Measurements from ENCODE around the gene PRPH. TPM values are rescaled to one million over a fixed set of nuclear protein-coding genes. Genes with fewer than 3 reads are reported as not detected.

Gene PRPH
- total RNA-seq, 1 experiment from 2014 or later = 1.4 TPM

DNA sequence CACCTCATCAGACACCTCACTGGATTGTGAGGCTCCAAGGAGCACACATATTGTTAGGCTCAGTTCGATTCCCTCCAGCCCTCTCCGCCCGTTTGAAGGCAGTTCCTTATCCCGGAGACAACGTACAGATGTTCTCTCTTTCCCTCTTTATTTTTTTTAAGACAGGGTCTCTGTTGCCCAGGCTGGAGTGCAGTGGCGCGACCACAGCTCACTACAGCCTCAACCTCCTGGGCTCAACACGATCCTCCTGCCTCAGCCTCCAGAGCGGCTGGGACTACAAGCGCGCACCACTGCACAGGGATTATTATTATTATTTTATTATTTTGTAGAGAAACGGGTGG is 27.4 kb downstream of the PRPH start:
- BruUV-seq (replicated peaks) = TSS peak; percentile 92
- peaks cover 5% of the 10 kb centered on the region for H3K36me3 Mint-ChIP-seq (ENCODE audit: insufficient read depth, unreplicated experiment)
- TF ChIP-seq, protein P1, sequence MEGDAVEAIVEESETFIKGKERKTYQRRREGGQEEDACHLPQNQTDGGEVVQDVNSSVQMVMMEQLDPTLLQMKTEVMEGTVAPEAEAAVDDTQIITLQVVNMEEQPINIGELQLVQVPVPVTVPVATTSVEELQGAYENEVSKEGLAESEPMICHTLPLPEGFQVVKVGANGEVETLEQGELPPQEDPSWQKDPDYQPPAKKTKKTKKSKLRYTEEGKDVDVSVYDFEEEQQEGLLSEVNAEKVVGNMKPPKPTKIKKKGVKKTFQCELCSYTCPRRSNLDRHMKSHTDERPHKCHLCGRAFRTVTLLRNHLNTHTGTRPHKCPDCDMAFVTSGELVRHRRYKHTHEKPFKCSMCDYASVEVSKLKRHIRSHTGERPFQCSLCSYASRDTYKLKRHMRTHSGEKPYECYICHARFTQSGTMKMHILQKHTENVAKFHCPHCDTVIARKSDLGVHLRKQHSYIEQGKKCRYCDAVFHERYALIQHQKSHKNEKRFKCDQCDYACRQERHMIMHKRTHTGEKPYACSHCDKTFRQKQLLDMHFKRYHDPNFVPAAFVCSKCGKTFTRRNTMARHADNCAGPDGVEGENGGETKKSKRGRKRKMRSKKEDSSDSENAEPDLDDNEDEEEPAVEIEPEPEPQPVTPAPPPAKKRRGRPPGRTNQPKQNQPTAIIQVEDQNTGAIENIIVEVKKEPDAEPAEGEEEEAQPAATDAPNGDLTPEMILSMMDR (IDR thresholded peaks at IDR 0.05; ENCODE audit: unreplicated experiment) = no peak

DNA sequence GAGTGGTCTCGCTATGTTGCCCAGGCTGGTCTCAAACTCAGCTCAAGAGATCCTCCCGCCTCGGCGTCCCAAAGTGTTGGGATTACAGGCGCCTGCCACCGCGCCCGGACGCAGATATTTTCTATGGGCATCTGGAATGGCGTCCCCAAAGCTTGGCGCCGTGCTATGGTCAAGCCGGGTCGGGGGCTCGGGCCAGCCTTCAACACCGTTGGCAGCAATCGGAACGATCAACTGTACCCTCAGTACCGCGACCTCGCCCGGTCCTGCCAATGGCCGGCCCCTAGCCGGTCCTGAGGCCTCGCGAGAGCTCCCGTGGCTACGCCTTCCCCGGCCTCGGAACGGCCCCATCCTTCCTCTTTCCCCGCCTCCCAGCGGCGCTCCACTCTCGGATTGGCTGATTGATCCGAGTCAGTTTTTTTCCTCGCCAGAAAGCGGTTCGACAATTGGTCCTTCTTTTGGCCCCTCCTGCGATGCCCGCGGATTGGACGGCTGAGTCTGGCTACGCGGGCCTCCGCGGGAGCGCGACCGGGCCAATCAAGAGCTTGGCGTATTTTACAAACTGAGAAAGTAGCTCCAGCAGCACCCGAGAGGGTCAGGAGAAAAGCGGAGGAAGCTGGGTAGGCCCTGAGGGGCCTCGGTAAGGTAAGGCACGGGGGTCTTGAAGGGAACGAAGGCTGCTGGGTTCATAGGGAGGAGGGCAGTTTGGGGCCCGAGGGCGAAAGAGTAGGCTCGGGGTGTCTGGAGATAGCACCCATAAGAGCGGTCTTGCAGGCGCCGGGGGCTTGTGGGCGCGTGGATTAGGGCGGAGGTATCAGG is 28.0 kb downstream of the PRPH start, which contains the start of gene TROAP:
Gene TROAP, plus strand, starts transcription at position 548 of the 816 bp plus-strand sequence. CDS start 354 bp downstream, outside the sequence.
- Mint-ChIP-seq H3K27me3 (ENCODE audit: insufficient read depth, unreplicated experiment) (no peaks in the 10 kb centered on the region), H3K4me1 (ENCODE audit: insufficient read depth, unreplicated experiment) (peaks cover 13% of the 10 kb centered on the region), H3K36me3 (ENCODE audit: insufficient read depth, unreplicated experiment) (peaks cover 5% of the 10 kb centered on the region), H3K9me3 (ENCODE audit: unreplicated experiment) (no peaks in the 10 kb centered on the region), H3K4me3 (ENCODE audit: unreplicated experiment) (peak within 1 kb of the TSS; percentile 100), H3K27ac (ENCODE audit: low read depth, unreplicated experiment) (peak within 1 kb of the TSS; percentile 76)
- ChIA-PET POLR2A (interaction anchor here (0.5 to 1.6 kb wide), 13 partner anchors 19 to 418 kb away, joined by 3 to 6 read pairs (median 4); partner anchors contain the start of genes DNAJC22 and TMBIM6), CTCF (interaction anchor here (0.6 to 1.5 kb wide), 10 partner anchors 9 to 242 kb away, joined by 3 to 6 read pairs (median 4); no protein-coding TSS in a partner anchor)
- intact Hi-C loops (cut with micrococcal nuclease) = no loop called here
- DNase-seq (ENCODE audit: unreplicated experiment) = peak; percentile 99
- no TSS peak for BruUV-seq (replicated peaks)
- TF ChIP-seq, protein P1 (IDR thresholded peaks at IDR 0.05; ENCODE audit: unreplicated experiment) = no peak

More for the DNA sequence above, 27.4 kb downstream of the PRPH start:
- Mint-ChIP-seq H3K27me3 (ENCODE audit: insufficient read depth, unreplicated experiment) (no peaks in the 10 kb centered on the region), H3K4me3 (ENCODE audit: unreplicated experiment) (peak overlapping the region; percentile 100), H3K27ac (ENCODE audit: low read depth, unreplicated experiment) (no peak overlapping the region), H3K9me3 (ENCODE audit: unreplicated experiment) (no peaks in the 10 kb centered on the region), H3K4me1 (ENCODE audit: insufficient read depth, unreplicated experiment) (peaks cover 13% of the 10 kb centered on the region)
- intact Hi-C loops (cut with micrococcal nuclease) = no loop called here
- ChIA-PET CTCF (interaction anchor here (0.6 to 1.5 kb wide), 9 partner anchors 10 to 192 kb away, joined by 3 to 6 read pairs (median 4); no protein-coding TSS in a partner anchor), POLR2A (interaction anchor here (0.6 to 1.6 kb wide), 10 partner anchors 19 to 419 kb away, joined by 3 to 6 read pairs (median 4); partner anchors contain the start of genes DNAJC22 and TMBIM6)
- no peak for DNase-seq (ENCODE audit: unreplicated experiment)

DNA sequence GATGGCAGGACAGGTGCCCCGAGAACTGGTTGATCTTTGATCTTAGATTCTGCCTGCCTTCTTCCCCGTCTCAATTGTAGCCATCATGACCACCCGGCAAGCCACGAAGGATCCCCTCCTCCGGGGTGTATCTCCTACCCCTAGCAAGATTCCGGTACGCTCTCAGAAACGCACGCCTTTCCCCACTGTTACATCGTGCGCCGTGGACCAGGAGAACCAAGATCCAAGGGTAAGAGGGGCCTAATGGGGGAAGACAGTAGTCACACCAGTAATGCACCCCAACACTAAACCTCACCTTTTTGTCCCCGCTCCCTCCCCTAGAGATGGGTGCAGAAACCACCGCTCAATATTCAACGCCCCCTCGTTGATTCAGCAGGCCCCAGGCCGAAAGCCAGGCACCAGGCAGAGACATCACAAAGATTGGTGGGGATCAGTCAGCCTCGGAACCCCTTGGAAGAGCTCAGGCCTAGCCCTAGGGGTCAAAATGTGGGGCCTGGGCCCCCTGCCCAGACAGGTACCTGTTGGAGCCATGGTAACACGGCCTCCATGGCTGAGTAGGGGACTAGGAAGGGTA is 28.7 kb downstream of the PRPH start:
- intact Hi-C loops (cut with micrococcal nuclease) = no loop called here
- ChIA-PET POLR2A (interaction anchor here (0.5 to 1.6 kb wide), 9 partner anchors 34 to 418 kb away, joined by 3 to 6 read pairs (median 4); partner anchors contain the start of gene TMBIM6), CTCF (interaction anchor here (0.7 to 2.2 kb wide), 3 partner anchors 24 to 241 kb away, joined by 3 to 12 read pairs (median 4); no protein-coding TSS in a partner anchor)
- DNase-seq (ENCODE audit: unreplicated experiment) = no peak
- Mint-ChIP-seq H3K9me3 (ENCODE audit: unreplicated experiment) (no peaks in the 10 kb centered on the region), H3K27ac (ENCODE audit: low read depth, unreplicated experiment) (peak overlapping the region; percentile 76), H3K36me3 (ENCODE audit: insufficient read depth, unreplicated experiment) (peaks cover 5% of the 10 kb centered on the region), H3K27me3 (ENCODE audit: insufficient read depth, unreplicated experiment) (no peaks in the 10 kb centered on the region), H3K4me1 (ENCODE audit: insufficient read depth, unreplicated experiment) (peaks cover 13% of the 10 kb centered on the region), H3K4me3 (ENCODE audit: unreplicated experiment) (peak overlapping the region; percentile 100)
- TSS peak; percentile 78 for BruUV-seq (replicated peaks)
- TF ChIP-seq, protein P1 (IDR thresholded peaks at IDR 0.05; ENCODE audit: unreplicated experiment) = no peak

DNA sequence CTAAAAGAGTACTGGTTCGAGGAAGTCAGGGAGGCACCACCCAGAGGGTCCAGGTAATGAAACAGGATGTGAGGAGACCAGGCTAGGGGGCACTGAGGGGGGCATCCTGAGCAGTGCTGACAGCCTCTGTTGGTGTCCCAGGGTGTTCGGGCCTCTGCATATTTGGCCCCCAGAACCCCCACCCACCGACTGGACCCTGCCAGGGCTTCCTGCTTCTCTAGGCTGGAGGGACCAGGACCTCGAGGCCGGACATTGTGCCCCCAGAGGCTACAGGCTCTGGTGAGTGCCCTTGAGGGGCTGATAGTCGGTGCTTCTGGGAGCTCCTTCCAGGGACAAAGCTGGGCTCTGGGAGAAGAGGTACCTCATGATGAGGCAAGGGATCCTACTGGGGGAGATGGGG is 30.7 kb downstream of the PRPH start:
- intact Hi-C loops (cut with micrococcal nuclease) = no loop called here
- H3K27me3 Mint-ChIP-seq (ENCODE audit: insufficient read depth, unreplicated experiment) = no peaks in the 10 kb centered on the region
- ChIA-PET CTCF (interaction anchor here (0.5 to 2.2 kb wide), 6 partner anchors 22 to 188 kb away, joined by 3 to 12 read pairs (median 6); no protein-coding TSS in a partner anchor), POLR2A (interaction anchor here (1.0 kb wide), 1 partner anchor 55 kb away, joined by 3 read pairs; no protein-coding TSS in a partner anchor)
- DNase-seq (ENCODE audit: unreplicated experiment) = no peak
- TF ChIP-seq, protein P1 (IDR thresholded peaks at IDR 0.05; ENCODE audit: unreplicated experiment) = no peak
- peak overlapping the region; percentile 67 for H3K27ac Mint-ChIP-seq (ENCODE audit: low read depth, unreplicated experiment)
- H3K9me3 Mint-ChIP-seq (ENCODE audit: unreplicated experiment) = no peaks in the 10 kb centered on the region
- H3K4me1 Mint-ChIP-seq (ENCODE audit: insufficient read depth, unreplicated experiment) = peaks cover 13% of the 10 kb centered on the region
- BruUV-seq (replicated peaks) = no TSS peak
- peaks cover 5% of the 10 kb centered on the region for H3K36me3 Mint-ChIP-seq (ENCODE audit: insufficient read depth, unreplicated experiment)
- no peak overlapping the region for H3K4me3 Mint-ChIP-seq (ENCODE audit: unreplicated experiment)
